H1 (cell line): Measurements from ENCODE around the gene GAMT. TPM values are rescaled to one million over a fixed set of nuclear protein-coding genes. Genes with fewer than 3 reads are reported as not detected.

Experiments used
- CTCF ChIA-PET: fragments of 300-600 bp; sonication (Branson Sonifier 250); formaldehyde crosslinking; loops from one replicate; lab custom pipeline; 2021; ENCODE audit not compliant: partially characterized antibody; lab: Charles Lee
- POLR2A ChIA-PET: fragments of 300-600 bp; sonication (Branson Sonifier 250); formaldehyde crosslinking; loops from one replicate; lab custom pipeline; 2021; ENCODE audit warnings: inconsistent platforms; ENCODE audit not compliant: partially characterized antibody; lab: Charles Lee
- DNase-seq, 2 experiments: peaks; one replicate each; pipeline versions ENCODE4 v3.0.0 to v3.0.0-alpha.2; 2010 to 2022; ENCODE audit warnings: low spot score in 2 of 2, low read depth in 1 of 2, mixed read lengths in 1 of 2
- FAIRE-seq: peaks from 2 replicates; lab custom pipeline; 2011; peaks lifted over from hg19 to GRCh38; lab: Jason Lieb, UNC
- H2AFZ ChIP-seq: 2 replicates; pipeline ENCODE4 v1.8.1; 2012; ENCODE audit warnings: low read length, inconsistent platforms
- H2AK5ac ChIP-seq: 2 replicates; pipeline ENCODE4 v1.6.1; 2013; ENCODE audit warnings: low read depth, low read length
- H2BK120ac ChIP-seq: replicated peaks from 2 replicates; pipeline ENCODE3; 2013; ENCODE audit warnings: low read depth, low read length, inconsistent platforms
- H2BK12ac ChIP-seq: 2 replicates; pipeline ENCODE4 v1.6.1; 2013; ENCODE audit warnings: low read depth, low read length
- H2BK15ac ChIP-seq: 2 replicates; pipeline ENCODE4 v1.6.1; 2013; ENCODE audit warnings: low read length
- H2BK20ac ChIP-seq: 2 replicates; pipeline ENCODE4 v1.6.1; 2013; ENCODE audit warnings: low read length
- H2BK5ac ChIP-seq: 2 replicates; pipeline ENCODE4 v1.6.1; 2013; ENCODE audit warnings: low read depth, low read length
- H3K14ac ChIP-seq: 2 replicates; pipeline ENCODE4 v1.6.1; 2013; ENCODE audit warnings: inconsistent platforms; ENCODE audit not compliant: insufficient read length
- H3K18ac ChIP-seq: 2 replicates; pipeline ENCODE4 v1.6.1; 2013; ENCODE audit warnings: low read length; ENCODE audit errors: extremely low read depth
- H3K23ac ChIP-seq: 2 replicates; pipeline ENCODE4 v1.6.1; 2013; ENCODE audit warnings: inconsistent platforms; ENCODE audit not compliant: insufficient read length
- H3K23me2 ChIP-seq: 2 replicates; pipeline ENCODE4 v1.6.1; 2013; ENCODE audit warnings: low read depth, low read length
- H3K27ac ChIP-seq: 2 replicates; pipeline ENCODE4 v1.6.1; 2011; ENCODE audit warnings: low read depth, low read length, inconsistent platforms
- H3K27me3 ChIP-seq, 4 experiments: replicated peaks in 1 of 4; 1 replicate in 1 of 4; 2 replicates in 3 of 4; pipeline versions ENCODE4 v1.6.1 to v1.8.1; 2011 to 2013; ENCODE audit warnings: low read length in 3 of 4, mild to moderate bottlenecking in 3 of 4, inconsistent platforms in 2 of 4, mixed read lengths in 2 of 4, moderate library complexity in 1 of 4; ENCODE audit not compliant: control insufficient read depth in 3 of 4, insufficient read depth in 3 of 4; ENCODE audit errors: extremely low read depth in 1 of 4
- H3K36me3 ChIP-seq, 4 experiments: 2 replicates each; pipeline versions ENCODE4 v1.6.1 to v1.8.1; 2011 to 2013; ENCODE audit warnings: mild to moderate bottlenecking in 4 of 4, low read length in 3 of 4, moderate library complexity in 2 of 4, control low read depth in 1 of 4, inconsistent platforms in 1 of 4; ENCODE audit not compliant: insufficient read depth in 4 of 4, control insufficient read depth in 2 of 4
- H3K4ac ChIP-seq: replicated peaks from 2 replicates; pipeline ENCODE3; 2013; ENCODE audit warnings: low read length, low read depth, mixed read lengths, inconsistent platforms; ENCODE audit not compliant: insufficient read length
- H3K4me1 ChIP-seq, 4 experiments: replicated peaks in 1 of 4; 1 replicate in 1 of 4; 2 replicates in 3 of 4; pipeline versions ENCODE4 v1.6.1 to v1.8.1; 2011 to 2013; ENCODE audit warnings: low read length in 3 of 4, inconsistent platforms in 2 of 4, mixed read lengths in 1 of 4; ENCODE audit not compliant: insufficient read depth in 4 of 4, control insufficient read depth in 3 of 4
- H3K4me2 ChIP-seq, 2 experiments: 2 replicates each; pipeline versions ENCODE4 v1.6.1 to v1.8.1; 2011 to 2013; ENCODE audit warnings: low read depth in 2 of 2, low read length in 2 of 2, control low read depth in 1 of 2, inconsistent platforms in 1 of 2, mild to moderate bottlenecking in 1 of 2; ENCODE audit not compliant: insufficient read depth in 1 of 2
- H3K4me3 ChIP-seq, 4 experiments: fragments of 200-600, 300-600 bp in 1 of 4; sonication (generic), shearing (Covaris generic), sonication (Bioruptor Twin) in 1 of 4; 2 replicates each; pipeline versions ENCODE4 v1.5.1 to v1.8.1; 2011 to 2016; ENCODE audit warnings: low read length in 4 of 4, low read depth in 3 of 4, control low read depth in 2 of 4, inconsistent platforms in 2 of 4, mild to moderate bottlenecking in 2 of 4, mixed read lengths in 1 of 4, moderate library complexity in 1 of 4; ENCODE audit not compliant: insufficient read depth in 2 of 4; ENCODE audit errors: extremely low read depth in 1 of 4
- H3K56ac ChIP-seq: replicated peaks from 2 replicates; pipeline ENCODE3; 2013; ENCODE audit warnings: low read depth, mild to moderate bottlenecking, mixed read lengths, low read length, inconsistent platforms; ENCODE audit not compliant: insufficient read length
- H3K79me1 ChIP-seq: 2 replicates; pipeline ENCODE4 v1.6.1; 2013; ENCODE audit warnings: low read depth, low read length, control low read depth
- H3K79me2 ChIP-seq, 2 experiments: 2 replicates each; pipeline versions ENCODE4 v1.6.1 to v1.8.1; 2012 to 2013; ENCODE audit warnings: low read length in 2 of 2, mild to moderate bottlenecking in 2 of 2, inconsistent platforms in 1 of 2; ENCODE audit not compliant: insufficient read depth in 2 of 2, control insufficient read depth in 1 of 2
- H3K9ac ChIP-seq, 4 experiments: replicated peaks in 1 of 4; 1 replicate in 1 of 4; 2 replicates in 3 of 4; pipeline versions ENCODE4 v1.6.1 to v1.8.1; 2011 to 2013; ENCODE audit warnings: low read depth in 3 of 4, low read length in 3 of 4, control low read depth in 2 of 4, mild to moderate bottlenecking in 2 of 4, moderate library complexity in 2 of 4, inconsistent platforms in 1 of 4; ENCODE audit errors: extremely low read depth in 1 of 4
- H3K9me3 ChIP-seq, 2 experiments: 2 replicates each; pipeline versions ENCODE4 v1.6.1 to v1.8.1; 2012 to 2013; ENCODE audit warnings: mild to moderate bottlenecking in 2 of 2, moderate library complexity in 2 of 2, control low read depth in 1 of 2, inconsistent platforms in 1 of 2, low read depth in 1 of 2, low read length in 1 of 2, mixed read lengths in 1 of 2; ENCODE audit not compliant: insufficient read depth in 2 of 2
- H4K20me1 ChIP-seq, 2 experiments: replicated peaks in 1 of 2; 2 replicates each; pipeline versions ENCODE3 to v1.8.1; 2011 to 2013; ENCODE audit warnings: inconsistent platforms in 2 of 2, low read length in 2 of 2, mild to moderate bottlenecking in 1 of 2; ENCODE audit not compliant: insufficient read depth in 2 of 2, control insufficient read depth in 1 of 2
- H4K5ac ChIP-seq: 2 replicates; pipeline ENCODE4 v1.6.1; 2013; ENCODE audit warnings: low read length, low read depth, mixed read lengths, inconsistent platforms; ENCODE audit not compliant: insufficient read length
- H4K8ac ChIP-seq: 2 replicates; pipeline ENCODE4 v1.8.0; 2013; ENCODE audit warnings: mild to moderate bottlenecking, moderate library complexity, low read length, inconsistent platforms; ENCODE audit not compliant: insufficient read depth; ENCODE audit errors: extremely low read depth
- H4K91ac ChIP-seq: replicated peaks from 2 replicates; pipeline ENCODE3; 2013; ENCODE audit warnings: low read length, mixed read lengths, inconsistent platforms; ENCODE audit not compliant: insufficient read length
- ATF2 ChIP-seq: IDR thresholded peaks from 2 replicates; pipeline ENCODE4 v1.6.1; 2012; ENCODE audit warnings: low read length, inconsistent platforms
- CTCF ChIP-seq, 3 experiments: IDR thresholded peaks; 1 replicate in 2 of 3; 2 replicates in 1 of 3; pipeline versions ENCODE4 v1.5.1 to v1.6.1; 2011; ENCODE audit warnings: low read length in 3 of 3, mild to moderate bottlenecking in 3 of 3, inconsistent platforms in 2 of 3, low read depth in 1 of 3, moderate library complexity in 1 of 3; ENCODE audit not compliant: insufficient read depth in 1 of 3; ENCODE audit errors: control extremely low read depth in 1 of 3
- RAD21 ChIP-seq, 2 experiments: IDR thresholded peaks in 1 of 2; conservative IDR thresholded peaks in 1 of 2; 2 replicates each; pipeline ENCODE4 v1.6.1; 2011; ENCODE audit warnings: low read depth in 2 of 2, low read length in 2 of 2, improper control_type of control experiment in 1 of 2, inconsistent platforms in 1 of 2, mild to moderate bottlenecking in 1 of 2, moderate library complexity in 1 of 2
- YY1 ChIP-seq: IDR thresholded peaks from 2 replicates; pipeline ENCODE4 v1.6.1; 2011; ENCODE audit warnings: low read depth, mild to moderate bottlenecking, low read length
- WGBS, 2 experiments: shearing (Covaris generic) in 1 of 2; methylation state at CpG; one replicate each; pipeline versions ENCODE4 v1.1.6 to v1.1.7; 2013 to 2015; ENCODE audit warnings: low lambda C conversion rate in 2 of 2, mixed read lengths in 2 of 2, inconsistent platforms in 1 of 2, low coverage in 1 of 2, missing lambda C conversion rate in 1 of 2; ENCODE audit not compliant: insufficient replicate concordance in 2 of 2, insufficient coverage in 1 of 2, insufficient read length in 1 of 2; ENCODE audit errors: extremely low coverage in 1 of 2, missing lambda C conversion rate in 1 of 2; 5-methylcytosine and 5-hydroxymethylcytosine counted together
- polyA plus RNA-seq, 7 experiments: library from polyadenylated mRNA; depleted of rRNA in 3 of 7; stranded (reverse) in 5 of 7; unstranded in 2 of 7; fragments of >200 nt in 5 of 7; fragments of 200-250 nt in 2 of 7; gene quantifications; 1 replicate in 5 of 7; 2 replicates in 1 of 7; 4 replicates in 1 of 7; pipeline versions ENCODE4 v1.2.1 to v1.2.3, GENCODE V29; 2011 to 2013; ENCODE audit warnings: missing spikeins in 2 of 7, mixed read lengths in 2 of 7
- total RNA-seq: library from RNA; stranded (reverse); fragmentation: NEBNext Ultra II Directional; extraction: Animal tissue kit (Norgen Biotek cat#: 25700); gene quantifications from 2 replicates; pipeline ENCODE4 v1.2.1, GENCODE V29; 2021

GAMT gene
- total and polyA plus RNA-seq, 2 of the 8 experiments (the other 6 are each of a cell fraction or from before 2014, with no cell fraction given) = 17.2 to 35.6 TPM

- Histone ChIP-seq H3K14ac (no peak overlapping the region), H3K27ac (no peak overlapping the region), H4K8ac (no peak overlapping the region), H4K91ac (no peak overlapping the region), H2BK20ac (no peak overlapping the region), H3K23ac (no peak overlapping the region), H2BK15ac (no peak overlapping the region), H3K4me2 (no peak overlapping the region), H2BK12ac (no peak overlapping the region), H3K9me3 (no peaks in the 10 kb centered on the region), H2BK120ac (no peak overlapping the region), H3K18ac (no peak overlapping the region), H4K20me1 (peaks cover 0 to 20% of the 10 kb centered on the region in 2 experiments), H3K23me2 (no peaks in the 10 kb centered on the region), H4K5ac (no peak overlapping the region), H2BK5ac (no peak overlapping the region), H3K4me1 (peaks cover 0 to 4% (median 2%) of the 10 kb centered on the region in 4 experiments; a peak in 2 of 7 replicates), H3K79me2 (peaks cover 0 to 6% of the 10 kb centered on the region in 2 experiments; a peak in 1 of 4 replicates), H2AK5ac (no peak overlapping the region), H3K27me3 (no peaks in the 10 kb centered on the region), H2AFZ (no peak overlapping the region), H3K56ac (no peak overlapping the region), H3K4ac (no peak overlapping the region), H3K9ac (no peak overlapping the region), H3K36me3 (peaks cover 15 to 69% (median 42%) of the 10 kb centered on the region in 4 experiments), H3K79me1 (peaks cover 2% of the 10 kb centered on the region; the same call in 1 of the 2 replicates), H3K4me3 (no peak overlapping the region)
- ChIA-PET POLR2A (interaction anchor here (0.7 to 1.8 kb wide), 6 partner anchors 8 to 91 kb away, joined by 3 to 5 read pairs (median 4); partner anchors contain the start of gene FAM174C), CTCF (interaction anchor here (0.6 to 1.6 kb wide), 8 partner anchors 9 to 275 kb away, joined by 3 to 7 read pairs (median 4); no protein-coding TSS in a partner anchor)
- 90% methylated on average over 15 of the region's 15 CpGs; no CpG with 5 or more reads in 1 of the 2 experiments for WGBS, 2 experiments
- FAIRE-seq = no peak
- DNase-seq = no peak
- no peak for TF ChIP-seq ATF2
- TF ChIP-seq YY1 = no peak
- TF ChIP-seq RAD21 (IDR thresholded peaks at IDR 0.05 in 1 of 2, conservative IDR thresholded peaks at IDR 0.05 in 1 of 2; ENCODE audit: low read depth in 2 of 2, low read length in 2 of 2) = 0 out of 4 replicates have a peak, but pooled peaks of 1 of the 2 experiments have one; percentile 5
- peak in 1 of 3 experiments; percentile 1; a peak in 1 of 4 replicates for TF ChIP-seq CTCF (IDR thresholded peaks at IDR 0.05; ENCODE audit: control extremely low read depth in 1 of 3, insufficient read depth in 1 of 3, low read depth in 1 of 3, low read length in 3 of 3)
Observed at GRCh38 chr19:1364070-1364704, 37.2 kb downstream of the GAMT start.
